HepG2 (cell line): ENCODE measurements around the gene SLC4A5. TPM values are rescaled to one million over a fixed set of nuclear protein-coding genes. Genes with fewer than 3 reads are reported as not detected.

ENCODE experiments used
- AHDC1 ChIP-seq: sonication (generic); formaldehyde crosslinking; IDR thresholded peaks from 2 replicates; pipeline ENCODE4 v1.5.1; 2020; ENCODE audit warnings: mild to moderate bottlenecking, missing genetic modification reagents, borderline replicate concordance
- ATF2 ChIP-seq: sonication (generic); formaldehyde crosslinking; IDR thresholded peaks from 2 replicates; pipeline ENCODE4 v1.4.0; 2020; ENCODE audit warnings: missing genetic modification reagents
- JDP2 ChIP-seq: sonication (generic); formaldehyde crosslinking; IDR thresholded peaks from 2 replicates; pipeline ENCODE4 v1.8.1; 2022; ENCODE audit warnings: missing genetic modification reagents, borderline replicate concordance
- JUND ChIP-seq: sonication (generic); formaldehyde crosslinking; IDR thresholded peaks from 2 replicates; pipeline ENCODE4 v1.8.0; 2022; ENCODE audit warnings: mild to moderate bottlenecking, missing genetic modification reagents
- MATR3 ChIP-seq: sonication (generic); formaldehyde crosslinking; IDR thresholded peaks from 2 replicates; pipeline ENCODE4 v1.4.0; 2020; ENCODE audit warnings: missing genetic modification reagents
- MEIS2 ChIP-seq: sonication (generic); formaldehyde crosslinking; IDR thresholded peaks from 2 replicates; pipeline ENCODE4 v1.9.0; 2021; ENCODE audit warnings: mild to moderate bottlenecking, missing genetic modification reagents
- NBN ChIP-seq: fragments of 450-650 bp; conservative IDR thresholded peaks from 2 replicates; pipeline ENCODE4 v1.6.1; 2017
- NFE2L1 ChIP-seq: sonication (generic); formaldehyde crosslinking; IDR thresholded peaks from 2 replicates; pipeline ENCODE4 v1.4.0; 2020; ENCODE audit warnings: missing genetic modification reagents, mild to moderate bottlenecking, borderline replicate concordance
- NKX3-1 ChIP-seq: sonication (generic); formaldehyde crosslinking; IDR thresholded peaks from 2 replicates; pipeline ENCODE4 v1.5.0; 2020; ENCODE audit warnings: missing genetic modification reagents
- ZNF547 ChIP-seq: sonication (generic); formaldehyde crosslinking; IDR thresholded peaks from 2 replicates; pipeline ENCODE4 v1.5.1; 2020; ENCODE audit warnings: mild to moderate bottlenecking, missing genetic modification reagents
- ZNF749 ChIP-seq: sonication (generic); formaldehyde crosslinking; IDR thresholded peaks from 2 replicates; pipeline ENCODE4 v1.8.0; 2022; ENCODE audit warnings: mild to moderate bottlenecking, missing genetic modification reagents, moderate library complexity, borderline replicate concordance
- ZUFSP ChIP-seq: sonication (generic); formaldehyde crosslinking; IDR thresholded peaks from 2 replicates; pipeline ENCODE4 v1.9.0; 2021; ENCODE audit warnings: missing genetic modification reagents, mild to moderate bottlenecking, borderline replicate concordance
- polyA plus RNA-seq, 8 experiments: library from polyadenylated mRNA; depleted of rRNA in 3 of 8; stranded (reverse) in 7 of 8; unstranded in 1 of 8; fragments of >200 nt; fragmentation: Illumina TruSeq in 4 of 8; extraction: Trizol in 4 of 8; gene quantifications; 2 replicates each; pipeline versions ENCODE4 v1.2.1 to v1.2.3, GENCODE V29; 2011 to 2016; ENCODE audit warnings: low read depth in 4 of 8, missing spikeins in 1 of 8, mixed read lengths in 1 of 8; ENCODE audit not compliant: insufficient read depth in 1 of 8
- total RNA-seq, 5 experiments: library from RNA; depleted of rRNA; stranded (reverse); fragments of >200 nt; fragmentation: Illumina TruSeq; extraction: Trizol; gene quantifications; 2 replicates each; pipeline ENCODE4 v1.2.3, GENCODE V29; 2016; ENCODE audit warnings: low read depth in 1 of 5
- TF ChIP-seq, protein P1 (sequence below): sonication (generic); formaldehyde crosslinking; IDR thresholded peaks from 2 replicates; pipeline ENCODE4 v1.5.0; 2020; ENCODE audit warnings: missing genetic modification reagents
- TF ChIP-seq, protein P2 (sequence below): sonication (generic); formaldehyde crosslinking; IDR thresholded peaks from 2 replicates; pipeline ENCODE4 v1.4.0; 2020; ENCODE audit warnings: missing genetic modification reagents, borderline replicate concordance
- TF ChIP-seq, protein P3 (sequence below): sonication (generic); formaldehyde crosslinking; IDR thresholded peaks from 2 replicates; pipeline ENCODE4 v1.5.1; 2020; ENCODE audit warnings: missing genetic modification reagents, mild to moderate bottlenecking, borderline replicate concordance

Gene SLC4A5
- total and polyA plus RNA-seq, 2 of the 13 experiments (the other 11 are each of a cell fraction or from before 2014, with no cell fraction given): 0.50 TPM; not detected in 1

GRCh38 chr2:74198461-74199274 lies 144.5 kb downstream of the SLC4A5 start, which contains the start of gene MTHFD2 (continued):
- TF ChIP-seq, protein P1, sequence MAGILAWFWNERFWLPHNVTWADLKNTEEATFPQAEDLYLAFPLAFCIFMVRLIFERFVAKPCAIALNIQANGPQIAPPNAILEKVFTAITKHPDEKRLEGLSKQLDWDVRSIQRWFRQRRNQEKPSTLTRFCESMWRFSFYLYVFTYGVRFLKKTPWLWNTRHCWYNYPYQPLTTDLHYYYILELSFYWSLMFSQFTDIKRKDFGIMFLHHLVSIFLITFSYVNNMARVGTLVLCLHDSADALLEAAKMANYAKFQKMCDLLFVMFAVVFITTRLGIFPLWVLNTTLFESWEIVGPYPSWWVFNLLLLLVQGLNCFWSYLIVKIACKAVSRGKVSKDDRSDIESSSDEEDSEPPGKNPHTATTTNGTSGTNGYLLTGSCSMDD (CRISPR knock-in tag): 0 out of 2 replicates have a peak, but pooled peaks have one; percentile 59
- TF ChIP-seq MEIS2 (CRISPR knock-in tag) (peak; percentile 83), NKX3-1 (CRISPR knock-in tag) (0 out of 2 replicates have a peak, but pooled peaks have one; percentile 57), ZUFSP (no peak), ZNF749 (0 out of 2 replicates have a peak, but pooled peaks have one; percentile 79), NBN (no peak), ATF2 (CRISPR knock-in tag) (peak; percentile 74), ZNF547 (CRISPR knock-in tag) (peak; percentile 99), JUND (CRISPR knock-in tag) (0 out of 2 replicates have a peak, but pooled peaks have one; percentile 35), NFE2L1 (CRISPR knock-in tag) (peak; percentile 81; the same call in 1 of the 2 replicates), JDP2 (CRISPR knock-in tag) (no peak), AHDC1 (CRISPR knock-in tag) (peak; percentile 46; the same call in 1 of the 2 replicates), MATR3 (no peak)
- TF ChIP-seq, protein P2, sequence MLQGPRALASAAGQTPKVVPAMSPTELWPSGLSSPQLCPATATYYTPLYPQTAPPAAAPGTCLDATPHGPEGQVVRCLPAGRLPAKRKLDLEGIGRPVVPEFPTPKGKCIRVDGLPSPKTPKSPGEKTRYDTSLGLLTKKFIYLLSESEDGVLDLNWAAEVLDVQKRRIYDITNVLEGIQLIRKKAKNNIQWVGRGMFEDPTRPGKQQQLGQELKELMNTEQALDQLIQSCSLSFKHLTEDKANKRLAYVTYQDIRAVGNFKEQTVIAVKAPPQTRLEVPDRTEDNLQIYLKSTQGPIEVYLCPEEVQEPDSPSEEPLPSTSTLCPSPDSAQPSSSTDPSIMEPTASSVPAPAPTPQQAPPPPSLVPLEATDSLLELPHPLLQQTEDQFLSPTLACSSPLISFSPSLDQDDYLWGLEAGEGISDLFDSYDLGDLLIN (CRISPR knock-in tag): peak; percentile 59; the same call in 1 of the 2 replicates
- TF ChIP-seq, protein P3, sequence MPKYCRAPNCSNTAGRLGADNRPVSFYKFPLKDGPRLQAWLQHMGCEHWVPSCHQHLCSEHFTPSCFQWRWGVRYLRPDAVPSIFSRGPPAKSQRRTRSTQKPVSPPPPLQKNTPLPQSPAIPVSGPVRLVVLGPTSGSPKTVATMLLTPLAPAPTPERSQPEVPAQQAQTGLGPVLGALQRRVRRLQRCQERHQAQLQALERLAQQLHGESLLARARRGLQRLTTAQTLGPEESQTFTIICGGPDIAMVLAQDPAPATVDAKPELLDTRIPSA (CRISPR knock-in tag): 0 out of 2 replicates have a peak, but pooled peaks have one; percentile 90
